OCI-LY7 (cell line): ENCODE results near the gene CRYGC. TPM values are rescaled to one million over a fixed set of nuclear protein-coding genes. Genes with fewer than 3 reads are reported as not detected.

Experiments
- BruUV-seq: library from RNA; stranded (reverse); fragments of 400-500 nt; replicated peaks from 2 replicates; lab custom pipeline; 2021; lab: Mats Ljungman, UMichigan
- CTCF ChIA-PET: fragments of 300-600 bp; sonication (Branson Sonifier 250); formaldehyde crosslinking; loops from one replicate; lab custom pipeline; 2022; ENCODE audit warnings: antibody characterized with exemption; ENCODE audit not compliant: unreplicated experiment; lab: Charles Lee
- POLR2A ChIA-PET: fragments of 300-600 bp; sonication (Branson Sonifier 250); formaldehyde crosslinking; loops from one replicate; lab custom pipeline; 2022; ENCODE audit warnings: antibody characterized with exemption; lab: Charles Lee
- DNase-seq: peaks from one replicate; pipeline ENCODE4 v3.0.0-alpha.2; 2015; ENCODE audit warnings: low spot score
- H2AFZ ChIP-seq: fragments of 200-600 bp; sonication (generic), shearing (Covaris generic); 2 replicates; pipeline ENCODE4 v1.6.1; 2014; ENCODE audit warnings: mild to moderate bottlenecking, antibody characterized with exemption, low read length, moderate library complexity
- H3K27ac ChIP-seq: fragments of 200-600 bp; sonication (generic); 2 replicates; pipeline ENCODE4 v1.5.1; 2014; ENCODE audit warnings: mixed run types, low read depth, mild to moderate bottlenecking, moderate library complexity, low read length, inconsistent platforms; ENCODE audit not compliant: poor library complexity, severe bottlenecking
- H3K36me3 ChIP-seq: fragments of 200-600 bp; sonication (generic); 2 replicates; pipeline ENCODE4 v1.6.1; 2014; ENCODE audit warnings: mild to moderate bottlenecking, antibody characterized with exemption, low read length, moderate library complexity, mixed read lengths; ENCODE audit not compliant: insufficient read depth
- H3K4me1 ChIP-seq: fragments of 200-600 bp; sonication (generic); 2 replicates; pipeline ENCODE4 v1.5.1; 2014; ENCODE audit warnings: mild to moderate bottlenecking, low read length; ENCODE audit not compliant: insufficient read depth, poor library complexity, severe bottlenecking
- H3K4me2 ChIP-seq: fragments of 200-600 bp; sonication (generic); 2 replicates; pipeline ENCODE4 v1.6.1; 2014; ENCODE audit warnings: mild to moderate bottlenecking, low read length
- H3K4me3 ChIP-seq: fragments of 200-600 bp; sonication (generic); 2 replicates; pipeline ENCODE4 v1.5.1; 2014; ENCODE audit warnings: mild to moderate bottlenecking, low read depth, low read length; ENCODE audit not compliant: poor library complexity, severe bottlenecking
- H3K79me2 ChIP-seq: fragments of 200-600 bp; sonication (generic); 2 replicates; pipeline ENCODE4 v1.6.1; 2016; ENCODE audit warnings: low read depth, mild to moderate bottlenecking, low read length, moderate library complexity, mixed read lengths; ENCODE audit not compliant: insufficient read depth
- H3K9me2 ChIP-seq: fragments of 200-600 bp; sonication (generic); 2 replicates; pipeline ENCODE4 v1.6.1; 2016; ENCODE audit warnings: mild to moderate bottlenecking, low read length, mixed read lengths; ENCODE audit not compliant: insufficient read depth
- H3K9me3 ChIP-seq: fragments of 200-600 bp; sonication (generic); 2 replicates; pipeline ENCODE4 v1.6.1; 2014; ENCODE audit warnings: mild to moderate bottlenecking, mixed run types, low read length, mixed read lengths
- H4K20me1 ChIP-seq: fragments of 200-600 bp; sonication (generic); 2 replicates; pipeline ENCODE4 v1.6.1; 2014; ENCODE audit warnings: mild to moderate bottlenecking, antibody characterized with exemption, low read length, moderate library complexity, mixed read lengths; ENCODE audit not compliant: insufficient read depth
- CTCF ChIP-seq: fragments of 200-600 bp; sonication (generic); conservative IDR thresholded peaks from 2 replicates; pipeline ENCODE4 v1.5.1; 2014; ENCODE audit warnings: mild to moderate bottlenecking, antibody characterized with exemption, low read length, moderate library complexity, mixed read lengths
- EZH2phosphoT487 ChIP-seq: fragments of 200-600 bp; sonication (generic); IDR thresholded peaks from 2 replicates; pipeline ENCODE4 v1.6.1; 2018; ENCODE audit warnings: low read depth, borderline replicate concordance, mild to moderate bottlenecking, mixed run types, antibody characterized with exemption, low read length, moderate library complexity, mixed read lengths
- intact Hi-C: fragments of 100-400 bp; cut with micrococcal nuclease; formaldehyde crosslinking; loops from one replicate; pipeline ENCODE4 v1.10.0; 2022; ENCODE audit not compliant: unreplicated experiment
- total RNA-seq, 2 experiments: library from RNA; depleted of rRNA in 1 of 2; stranded (reverse); fragments of >200 nt in 1 of 2; shearing (Covaris generic) in 1 of 2; gene quantifications; 2 replicates each; pipeline ENCODE4 v1.2.3, GENCODE V29; 2014 to 2022

CRYGC gene
- total RNA-seq, 2 experiments from 2014 or later, result not detected

- H3K36me3 ChIP-seq, result no peaks in the 10 kb centered on the region
- TF ChIP-seq CTCF (no peak), EZH2phosphoT487 (no peak)
- no peak overlapping the region for H3K4me3 ChIP-seq
- no peaks in the 10 kb centered on the region for H3K9me3 ChIP-seq
- H4K20me1 ChIP-seq, result no peaks in the 10 kb centered on the region
- no peak for DNase-seq
- no peak overlapping the region for H3K4me2 ChIP-seq
- ChIA-PET CTCF (no interaction called here), POLR2A (no interaction called here)
- H3K79me2 ChIP-seq, result no peaks in the 10 kb centered on the region
- no TSS peak for BruUV-seq
- intact Hi-C loops, result no loop called here
- H2AFZ ChIP-seq, result no peak overlapping the region
- H3K27ac ChIP-seq, result no peak overlapping the region
- no peaks in the 10 kb centered on the region for H3K4me1 ChIP-seq
- no peaks in the 10 kb centered on the region for H3K9me2 ChIP-seq
These were observed 18.1 kb upstream of the CRYGC start for GRCh38 chr2:208147759-208148158.

DNA sequence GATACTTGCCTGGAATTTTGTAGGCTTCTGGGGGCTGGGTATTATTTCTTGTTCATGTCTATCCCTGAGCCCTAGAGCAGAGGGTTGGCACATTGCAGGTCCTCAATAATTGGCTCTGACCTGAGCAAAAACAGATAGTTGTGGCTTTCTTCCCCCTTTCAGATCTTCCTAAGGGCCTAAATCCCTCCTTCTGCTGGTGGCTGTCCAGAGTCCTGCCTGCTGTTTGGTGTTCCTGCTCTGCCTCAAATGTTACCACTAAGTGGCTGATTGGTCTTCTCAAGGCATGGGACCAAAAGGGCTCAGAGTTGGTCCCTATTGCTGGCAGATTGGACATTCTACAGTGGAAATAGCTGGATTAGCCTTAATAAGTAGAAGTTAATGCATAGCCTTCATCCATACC is 17.4 kb upstream of the CRYGC start:
- intact Hi-C loops, result no loop called here
- ChIA-PET POLR2A (interaction anchor here (0.7 kb wide), 2 partner anchors 265 to 1447 kb away, joined by 3 read pairs; no protein-coding TSS in a partner anchor), CTCF (no interaction called here)
- no peaks in the 10 kb centered on the region for H3K79me2 ChIP-seq
- H4K20me1 ChIP-seq, result no peaks in the 10 kb centered on the region
- TF ChIP-seq CTCF (no peak), EZH2phosphoT487 (no peak)
- H2AFZ ChIP-seq, result no peak overlapping the region
- no peak overlapping the region for H3K27ac ChIP-seq
- no peaks in the 10 kb centered on the region for H3K4me1 ChIP-seq
- no peak for DNase-seq
- BruUV-seq, result no TSS peak
- no peaks in the 10 kb centered on the region for H3K9me3 ChIP-seq
- no peak overlapping the region for H3K4me2 ChIP-seq
- H3K9me2 ChIP-seq, result no peaks in the 10 kb centered on the region
- H3K4me3 ChIP-seq, result no peak overlapping the region
- no peaks in the 10 kb centered on the region for H3K36me3 ChIP-seq

DNA sequence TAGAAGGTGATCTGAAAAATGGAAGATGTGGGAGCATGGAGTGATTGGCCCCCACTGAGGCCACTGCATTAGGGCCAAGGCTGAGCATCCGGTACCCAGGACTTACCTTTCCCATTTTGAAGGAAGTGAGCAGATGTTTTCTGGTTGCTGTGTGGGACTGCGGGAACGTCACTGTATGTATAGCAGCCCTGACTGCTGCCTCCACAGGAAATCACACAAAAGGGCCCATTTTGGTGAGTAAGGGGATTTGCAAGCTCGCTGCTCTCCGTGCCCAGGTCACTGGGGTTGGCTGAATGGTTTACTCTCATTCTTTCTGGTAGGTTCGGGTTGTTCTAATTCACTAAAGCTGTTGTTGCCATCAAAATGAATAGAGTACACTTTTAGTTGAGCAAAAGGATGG is 16.4 kb upstream of the CRYGC start, which contains the start of gene CRYGB:
Gene CRYGB, minus strand, starts transcription at position 153 of the 400 bp plus-strand sequence. Its CDS starts 38 bp downstream, at position 115.
- ChIA-PET CTCF (no interaction called here), POLR2A (no interaction called here)
- no TSS peak for BruUV-seq
- no peaks in the 10 kb centered on the region for H3K36me3 ChIP-seq
- no peaks in the 10 kb centered on the region for H4K20me1 ChIP-seq
- H3K4me3 ChIP-seq, result no peak within 1 kb of the TSS
- H2AFZ ChIP-seq, result no peak within 1 kb of the TSS
- H3K9me2 ChIP-seq, result no peaks in the 10 kb centered on the region
- DNase-seq, result no peak
- intact Hi-C loops, result no loop called here
- no peak within 1 kb of the TSS for H3K27ac ChIP-seq
- no peaks in the 10 kb centered on the region for H3K79me2 ChIP-seq
- H3K9me3 ChIP-seq, result no peaks in the 10 kb centered on the region
- H3K4me1 ChIP-seq, result no peaks in the 10 kb centered on the region
- TF ChIP-seq EZH2phosphoT487, result no peak
- H3K4me2 ChIP-seq, result no peak within 1 kb of the TSS
